Measurements from ENCODE around the gene COQ8A. TPM values are rescaled to one million over a fixed set of nuclear protein-coding genes. Genes with fewer than 3 reads are reported as not detected.

The COQ8A gene
- total and polyA plus RNA-seq, 2 experiments from 2014 or later = 25.2 to 37.4 TPM

DNA sequence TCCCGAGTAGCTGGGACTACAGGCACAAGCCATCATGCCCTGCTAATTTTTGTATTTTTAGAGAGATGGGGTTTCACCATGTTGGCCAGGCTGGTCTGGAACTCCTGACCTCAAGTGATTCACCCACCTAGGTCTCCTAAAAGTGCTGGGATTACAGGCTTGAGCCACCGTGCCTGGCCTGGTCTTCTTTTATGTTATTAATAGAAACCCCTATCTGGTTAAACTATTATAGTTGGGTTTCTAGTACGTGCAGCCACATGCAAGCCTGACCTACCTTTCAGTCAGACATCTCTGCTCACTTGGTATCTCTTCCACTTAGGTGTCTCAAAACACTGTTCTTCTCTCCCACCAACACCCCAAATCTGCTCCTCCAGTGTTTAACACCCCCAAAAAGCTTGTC is 35.3 kb upstream of the COQ8A start:
- peaks cover 8% of the 10 kb centered on the region for H3K4me1 Mint-ChIP-seq
- TF ChIP-seq ZNF114 (CRISPR knock-in tag; IDR thresholded peaks at IDR 0.05) (no peak), POLR2AphosphoS5 (IDR thresholded peaks at IDR 0.05; ENCODE audit: low read depth) (no peak)
- TF ChIP-seq, protein P1, sequence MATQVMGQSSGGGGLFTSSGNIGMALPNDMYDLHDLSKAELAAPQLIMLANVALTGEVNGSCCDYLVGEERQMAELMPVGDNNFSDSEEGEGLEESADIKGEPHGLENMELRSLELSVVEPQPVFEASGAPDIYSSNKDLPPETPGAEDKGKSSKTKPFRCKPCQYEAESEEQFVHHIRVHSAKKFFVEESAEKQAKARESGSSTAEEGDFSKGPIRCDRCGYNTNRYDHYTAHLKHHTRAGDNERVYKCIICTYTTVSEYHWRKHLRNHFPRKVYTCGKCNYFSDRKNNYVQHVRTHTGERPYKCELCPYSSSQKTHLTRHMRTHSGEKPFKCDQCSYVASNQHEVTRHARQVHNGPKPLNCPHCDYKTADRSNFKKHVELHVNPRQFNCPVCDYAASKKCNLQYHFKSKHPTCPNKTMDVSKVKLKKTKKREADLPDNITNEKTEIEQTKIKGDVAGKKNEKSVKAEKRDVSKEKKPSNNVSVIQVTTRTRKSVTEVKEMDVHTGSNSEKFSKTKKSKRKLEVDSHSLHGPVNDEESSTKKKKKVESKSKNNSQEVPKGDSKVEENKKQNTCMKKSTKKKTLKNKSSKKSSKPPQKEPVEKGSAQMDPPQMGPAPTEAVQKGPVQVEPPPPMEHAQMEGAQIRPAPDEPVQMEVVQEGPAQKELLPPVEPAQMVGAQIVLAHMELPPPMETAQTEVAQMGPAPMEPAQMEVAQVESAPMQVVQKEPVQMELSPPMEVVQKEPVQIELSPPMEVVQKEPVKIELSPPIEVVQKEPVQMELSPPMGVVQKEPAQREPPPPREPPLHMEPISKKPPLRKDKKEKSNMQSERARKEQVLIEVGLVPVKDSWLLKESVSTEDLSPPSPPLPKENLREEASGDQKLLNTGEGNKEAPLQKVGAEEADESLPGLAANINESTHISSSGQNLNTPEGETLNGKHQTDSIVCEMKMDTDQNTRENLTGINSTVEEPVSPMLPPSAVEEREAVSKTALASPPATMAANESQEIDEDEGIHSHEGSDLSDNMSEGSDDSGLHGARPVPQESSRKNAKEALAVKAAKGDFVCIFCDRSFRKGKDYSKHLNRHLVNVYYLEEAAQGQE (IDR thresholded peaks at IDR 0.05; ENCODE audit: unreplicated experiment) = no peak

DNA sequence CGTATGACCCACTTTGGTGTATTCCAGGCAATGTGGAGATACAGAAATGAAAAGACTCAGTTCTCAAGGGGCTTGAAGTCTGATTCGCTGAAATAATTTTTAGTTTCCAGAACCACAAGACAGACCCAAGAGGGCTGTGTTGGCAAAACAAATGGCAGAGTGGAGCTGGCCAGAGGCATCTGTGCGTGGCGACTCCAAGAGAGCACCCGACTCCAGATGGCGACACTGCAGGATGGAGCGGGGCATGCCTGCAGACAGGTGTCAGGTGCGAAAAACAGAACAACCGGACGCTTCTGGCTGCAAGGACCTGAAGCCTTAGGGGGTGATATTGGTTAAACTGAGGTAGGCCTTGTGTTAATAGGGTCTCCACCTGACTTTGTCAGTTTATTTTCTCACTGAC is 31.7 kb upstream of the COQ8A start:
- H2AFZ ChIP-seq = no peak overlapping the region
- ATAC-seq = no peak
- no peak overlapping the region for H3K4me3 ChIP-seq
- no peak overlapping the region for H3K27ac ChIP-seq (ENCODE audit: low read depth)
- no peak for DNase-seq (ENCODE audit: low spot score)
- H3K4me1 Mint-ChIP-seq = peaks cover 8% of the 10 kb centered on the region; the same call in 2 of the 3 replicates
- no peaks in the 10 kb centered on the region for H3K4me1 ChIP-seq (ENCODE audit: insufficient read depth)
- no peaks in the 10 kb centered on the region for H3K9me2 ChIP-seq (ENCODE audit: insufficient read depth)
- no peaks in the 10 kb centered on the region; the same call in 1 of the 2 replicates for H4K20me1 ChIP-seq (replicated peaks; ENCODE audit: insufficient read depth)
- H3K4me2 ChIP-seq = no peak overlapping the region
- H3K79me2 ChIP-seq (replicated peaks; ENCODE audit: insufficient read depth) = no peaks in the 10 kb centered on the region
- H3K27ac Mint-ChIP-seq = no peak overlapping the region
- no peaks in the 10 kb centered on the region for H3F3A ChIP-seq (replicated peaks; ENCODE audit: low read depth)
- H3K9me3 Mint-ChIP-seq = no peaks in the 10 kb centered on the region
- peaks cover 2% of the 10 kb centered on the region; the same call in 1 of the 2 replicates for H3K36me3 ChIP-seq (ENCODE audit: insufficient read depth)
- peaks cover 2% of the 10 kb centered on the region; the same call in 2 of the 3 replicates for H3K36me3 Mint-ChIP-seq (ENCODE audit: low read depth)
- no peaks in the 10 kb centered on the region for H3K27me3 ChIP-seq (ENCODE audit: insufficient read depth)
- H3K27me3 Mint-ChIP-seq (ENCODE audit: insufficient read depth, low read depth, poor library complexity) = peaks cover 6% of the 10 kb centered on the region
- H3K4me3 Mint-ChIP-seq = no peak overlapping the region
- TF ChIP-seq, protein P2, sequence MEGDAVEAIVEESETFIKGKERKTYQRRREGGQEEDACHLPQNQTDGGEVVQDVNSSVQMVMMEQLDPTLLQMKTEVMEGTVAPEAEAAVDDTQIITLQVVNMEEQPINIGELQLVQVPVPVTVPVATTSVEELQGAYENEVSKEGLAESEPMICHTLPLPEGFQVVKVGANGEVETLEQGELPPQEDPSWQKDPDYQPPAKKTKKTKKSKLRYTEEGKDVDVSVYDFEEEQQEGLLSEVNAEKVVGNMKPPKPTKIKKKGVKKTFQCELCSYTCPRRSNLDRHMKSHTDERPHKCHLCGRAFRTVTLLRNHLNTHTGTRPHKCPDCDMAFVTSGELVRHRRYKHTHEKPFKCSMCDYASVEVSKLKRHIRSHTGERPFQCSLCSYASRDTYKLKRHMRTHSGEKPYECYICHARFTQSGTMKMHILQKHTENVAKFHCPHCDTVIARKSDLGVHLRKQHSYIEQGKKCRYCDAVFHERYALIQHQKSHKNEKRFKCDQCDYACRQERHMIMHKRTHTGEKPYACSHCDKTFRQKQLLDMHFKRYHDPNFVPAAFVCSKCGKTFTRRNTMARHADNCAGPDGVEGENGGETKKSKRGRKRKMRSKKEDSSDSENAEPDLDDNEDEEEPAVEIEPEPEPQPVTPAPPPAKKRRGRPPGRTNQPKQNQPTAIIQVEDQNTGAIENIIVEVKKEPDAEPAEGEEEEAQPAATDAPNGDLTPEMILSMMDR (conservative IDR thresholded peaks at IDR 0.05; ENCODE audit: low read depth in 2 of 2) = no peak; a peak in 1 of 4 replicates
- TF ChIP-seq EZH2phosphoT487 (IDR thresholded peaks at IDR 0.05; ENCODE audit: unreplicated experiment) (no peak), EZH2 (IDR thresholded peaks at IDR 0.05; ENCODE audit: low read depth, unreplicated experiment) (no peak), NANOG (IDR thresholded peaks at IDR 0.05; ENCODE audit: borderline replicate concordance) (no peak), STAT1 (IDR thresholded peaks at IDR 0.05; ENCODE audit: unreplicated experiment) (no peak)
- TF ChIP-seq, protein P3, sequence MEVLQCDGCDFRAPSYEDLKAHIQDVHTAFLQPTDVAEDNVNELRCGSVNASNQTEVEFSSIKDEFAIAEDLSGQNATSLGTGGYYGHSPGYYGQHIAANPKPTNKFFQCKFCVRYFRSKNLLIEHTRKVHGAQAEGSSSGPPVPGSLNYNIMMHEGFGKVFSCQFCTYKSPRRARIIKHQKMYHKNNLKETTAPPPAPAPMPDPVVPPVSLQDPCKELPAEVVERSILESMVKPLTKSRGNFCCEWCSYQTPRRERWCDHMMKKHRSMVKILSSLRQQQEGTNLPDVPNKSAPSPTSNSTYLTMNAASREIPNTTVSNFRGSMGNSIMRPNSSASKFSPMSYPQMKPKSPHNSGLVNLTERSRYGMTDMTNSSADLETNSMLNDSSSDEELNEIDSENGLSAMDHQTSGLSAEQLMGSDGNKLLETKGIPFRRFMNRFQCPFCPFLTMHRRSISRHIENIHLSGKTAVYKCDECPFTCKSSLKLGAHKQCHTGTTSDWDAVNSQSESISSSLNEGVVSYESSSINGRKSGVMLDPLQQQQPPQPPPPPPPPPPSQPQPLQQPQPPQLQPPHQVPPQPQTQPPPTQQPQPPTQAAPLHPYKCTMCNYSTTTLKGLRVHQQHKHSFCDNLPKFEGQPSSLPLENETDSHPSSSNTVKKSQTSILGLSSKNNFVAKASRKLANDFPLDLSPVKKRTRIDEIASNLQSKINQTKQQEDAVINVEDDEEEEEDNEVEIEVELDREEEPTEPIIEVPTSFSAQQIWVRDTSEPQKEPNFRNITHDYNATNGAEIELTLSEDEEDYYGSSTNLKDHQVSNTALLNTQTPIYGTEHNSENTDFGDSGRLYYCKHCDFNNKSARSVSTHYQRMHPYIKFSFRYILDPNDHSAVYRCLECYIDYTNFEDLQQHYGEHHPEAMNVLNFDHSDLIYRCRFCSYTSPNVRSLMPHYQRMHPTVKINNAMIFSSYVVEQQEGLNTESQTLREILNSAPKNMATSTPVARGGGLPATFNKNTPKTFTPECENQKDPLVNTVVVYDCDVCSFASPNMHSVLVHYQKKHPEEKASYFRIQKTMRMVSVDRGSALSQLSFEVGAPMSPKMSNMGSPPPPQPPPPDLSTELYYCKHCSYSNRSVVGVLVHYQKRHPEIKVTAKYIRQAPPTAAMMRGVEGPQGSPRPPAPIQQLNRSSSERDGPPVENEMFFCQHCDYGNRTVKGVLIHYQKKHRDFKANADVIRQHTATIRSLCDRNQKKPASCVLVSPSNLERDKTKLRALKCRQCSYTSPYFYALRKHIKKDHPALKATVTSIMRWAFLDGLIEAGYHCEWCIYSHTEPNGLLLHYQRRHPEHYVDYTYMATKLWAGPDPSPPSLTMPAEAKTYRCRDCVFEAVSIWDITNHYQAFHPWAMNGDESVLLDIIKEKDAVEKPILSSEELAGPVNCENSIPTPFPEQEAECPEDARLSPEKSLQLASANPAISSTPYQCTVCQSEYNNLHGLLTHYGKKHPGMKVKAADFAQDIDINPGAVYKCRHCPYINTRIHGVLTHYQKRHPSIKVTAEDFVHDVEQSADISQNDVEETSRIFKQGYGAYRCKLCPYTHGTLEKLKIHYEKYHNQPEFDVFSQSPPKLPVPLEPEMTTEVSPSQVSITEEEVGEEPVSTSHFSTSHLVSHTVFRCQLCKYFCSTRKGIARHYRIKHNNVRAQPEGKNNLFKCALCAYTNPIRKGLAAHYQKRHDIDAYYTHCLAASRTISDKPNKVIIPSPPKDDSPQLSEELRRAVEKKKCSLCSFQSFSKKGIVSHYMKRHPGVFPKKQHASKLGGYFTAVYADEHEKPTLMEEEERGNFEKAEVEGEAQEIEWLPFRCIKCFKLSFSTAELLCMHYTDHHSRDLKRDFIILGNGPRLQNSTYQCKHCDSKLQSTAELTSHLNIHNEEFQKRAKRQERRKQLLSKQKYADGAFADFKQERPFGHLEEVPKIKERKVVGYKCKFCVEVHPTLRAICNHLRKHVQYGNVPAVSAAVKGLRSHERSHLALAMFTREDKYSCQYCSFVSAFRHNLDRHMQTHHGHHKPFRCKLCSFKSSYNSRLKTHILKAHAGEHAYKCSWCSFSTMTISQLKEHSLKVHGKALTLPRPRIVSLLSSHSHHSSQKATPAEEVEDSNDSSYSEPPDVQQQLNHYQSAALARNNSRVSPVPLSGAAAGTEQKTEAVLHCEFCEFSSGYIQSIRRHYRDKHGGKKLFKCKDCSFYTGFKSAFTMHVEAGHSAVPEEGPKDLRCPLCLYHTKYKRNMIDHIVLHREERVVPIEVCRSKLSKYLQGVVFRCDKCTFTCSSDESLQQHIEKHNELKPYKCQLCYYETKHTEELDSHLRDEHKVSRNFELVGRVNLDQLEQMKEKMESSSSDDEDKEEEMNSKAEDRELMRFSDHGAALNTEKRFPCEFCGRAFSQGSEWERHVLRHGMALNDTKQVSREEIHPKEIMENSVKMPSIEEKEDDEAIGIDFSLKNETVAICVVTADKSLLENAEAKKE (CRISPR knock-in tag; IDR thresholded peaks at IDR 0.05) = no peak
- TF ChIP-seq, protein P4, sequence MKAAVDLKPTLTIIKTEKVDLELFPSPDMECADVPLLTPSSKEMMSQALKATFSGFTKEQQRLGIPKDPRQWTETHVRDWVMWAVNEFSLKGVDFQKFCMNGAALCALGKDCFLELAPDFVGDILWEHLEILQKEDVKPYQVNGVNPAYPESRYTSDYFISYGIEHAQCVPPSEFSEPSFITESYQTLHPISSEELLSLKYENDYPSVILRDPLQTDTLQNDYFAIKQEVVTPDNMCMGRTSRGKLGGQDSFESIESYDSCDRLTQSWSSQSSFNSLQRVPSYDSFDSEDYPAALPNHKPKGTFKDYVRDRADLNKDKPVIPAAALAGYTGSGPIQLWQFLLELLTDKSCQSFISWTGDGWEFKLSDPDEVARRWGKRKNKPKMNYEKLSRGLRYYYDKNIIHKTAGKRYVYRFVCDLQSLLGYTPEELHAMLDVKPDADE (IDR thresholded peaks at IDR 0.05) = no peak

More for the DNA sequence above, 35.3 kb upstream of the COQ8A start:
- Histone ChIP-seq H3K9me2 (ENCODE audit: insufficient read depth) (no peaks in the 10 kb centered on the region), H3K79me2 (replicated peaks; ENCODE audit: insufficient read depth) (no peaks in the 10 kb centered on the region), H3K4me3 (no peak overlapping the region), H3F3A (replicated peaks; ENCODE audit: low read depth) (no peaks in the 10 kb centered on the region), H3K27ac (ENCODE audit: low read depth) (no peak overlapping the region), H3K4me2 (no peak overlapping the region), H3K27me3 (ENCODE audit: insufficient read depth) (no peaks in the 10 kb centered on the region), H4K20me1 (replicated peaks; ENCODE audit: insufficient read depth) (no peaks in the 10 kb centered on the region; the same call in 1 of the 2 replicates), H3K4me1 (ENCODE audit: insufficient read depth) (no peaks in the 10 kb centered on the region), H3K36me3 (ENCODE audit: insufficient read depth) (no peaks in the 10 kb centered on the region), H2AFZ (no peak overlapping the region)
- no peaks in the 10 kb centered on the region for H3K9me3 Mint-ChIP-seq
- H3K27ac Mint-ChIP-seq = no peak overlapping the region
- H3K36me3 Mint-ChIP-seq (ENCODE audit: low read depth) = peaks cover 8% of the 10 kb centered on the region
- no peak for DNase-seq (ENCODE audit: low spot score)
- H3K4me3 Mint-ChIP-seq = no peak overlapping the region
- peaks cover 8% of the 10 kb centered on the region for H3K27me3 Mint-ChIP-seq (ENCODE audit: insufficient read depth, low read depth, poor library complexity)
- ATAC-seq = no peak
